ENCODE measurements around the gene C4orf50. TPM values are rescaled to one million over a fixed set of nuclear protein-coding genes. Genes with fewer than 3 reads are reported as not detected.
A peak's percentile ranks its signal among the peaks of the same experiment; 100 is the strongest.

The C4orf50 gene
- total RNA-seq, 1 experiment from 2014 or later = 0.17 TPM

DNA sequence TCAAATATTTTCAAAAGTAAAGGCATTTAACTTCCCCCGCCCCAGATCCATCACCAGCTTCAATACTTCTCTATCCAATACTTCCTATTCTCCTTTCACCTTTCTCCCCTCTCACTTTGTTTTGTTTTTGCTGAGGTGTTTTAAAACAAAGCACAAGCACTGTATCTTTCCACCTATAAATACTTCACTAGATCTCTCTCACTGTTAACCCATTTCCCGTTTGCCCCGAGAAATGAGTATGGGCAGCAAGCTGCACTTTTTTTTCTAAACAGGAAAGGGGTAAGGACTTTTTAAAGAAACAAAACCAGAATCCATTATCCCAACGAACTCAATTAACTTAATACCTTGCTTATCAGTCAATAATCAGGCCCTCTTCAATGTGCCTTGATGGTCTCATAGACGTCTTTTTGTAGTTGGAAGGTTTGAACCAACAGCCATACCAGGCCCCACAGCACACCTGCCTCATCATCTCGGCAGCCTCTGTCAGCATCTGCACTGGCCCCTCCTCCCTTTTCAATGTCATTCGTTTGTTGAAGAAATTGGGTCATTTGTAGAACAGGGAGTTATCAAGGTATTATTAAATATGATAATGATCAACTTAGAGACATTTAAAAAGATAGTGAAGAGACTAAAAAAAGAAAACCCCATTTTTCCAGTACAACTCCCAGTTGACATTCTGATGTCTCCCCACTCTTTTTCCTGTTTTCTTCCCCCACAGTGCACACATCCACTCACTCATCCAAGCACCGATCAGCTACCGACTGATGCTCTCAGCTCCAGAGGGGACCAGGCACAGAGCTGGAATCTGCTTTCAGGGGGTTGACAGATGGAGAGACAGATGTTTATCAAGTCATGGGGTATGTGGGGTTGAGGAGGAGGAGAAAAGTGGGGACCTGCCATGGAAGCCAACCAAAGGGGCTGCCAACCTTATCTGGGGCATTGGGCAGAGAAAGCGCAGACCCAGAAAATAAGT, 151.1 kb downstream of the C4orf50 start:
- no peak overlapping the region for H3K4me3 Mint-ChIP-seq
- Histone ChIP-seq H3K23me2 (ENCODE audit: insufficient read length, low read depth, low read length, poor library complexity, severe bottlenecking) (no peaks in the 10 kb centered on the region), H2BK20ac (ENCODE audit: low read depth, low read length, poor library complexity, severe bottlenecking) (no peak overlapping the region), H4K91ac (ENCODE audit: insufficient read length, low read depth, low read length) (no peak overlapping the region), H3K14ac (ENCODE audit: insufficient read depth, low read length) (no peak overlapping the region), H2AK5ac (ENCODE audit: insufficient read length, low read length) (no peak overlapping the region), H4K20me1 (ENCODE audit: control insufficient read depth, insufficient read depth, insufficient read length) (no peaks in the 10 kb centered on the region), H3K79me2 (ENCODE audit: insufficient read depth, low read length) (peaks cover 4% of the 10 kb centered on the region; the same call in 1 of the 2 replicates), H3K56ac (ENCODE audit: insufficient read length, low read depth, low read length) (no peak overlapping the region), H3K27ac (ENCODE audit: insufficient read length, low read depth, low read length) (no peak overlapping the region), H2BK15ac (ENCODE audit: low read depth, low read length) (no peak overlapping the region), H3K9me3 (ENCODE audit: control insufficient read depth, low read depth, low read length) (no peaks in the 10 kb centered on the region), H3K23ac (ENCODE audit: insufficient read length, low read depth, low read length) (no peak overlapping the region), H3K18ac (ENCODE audit: insufficient read length, low read depth, low read length) (no peak overlapping the region), H3K9ac (ENCODE audit: extremely low read depth, insufficient read length, low read length) (peak overlapping the region; percentile 5), H2BK5ac (ENCODE audit: insufficient read length, low read length) (no peak overlapping the region), H3T11ph (ENCODE audit: low read length) (no peak overlapping the region), H4K5ac (ENCODE audit: insufficient read length, low read depth, low read length) (no peak overlapping the region), H2AFZ (ENCODE audit: low read length) (no peak overlapping the region), H2BK12ac (ENCODE audit: insufficient read length, low read depth, low read length) (no peak overlapping the region), H4K8ac (replicated peaks; ENCODE audit: insufficient read length, low read depth, low read length) (no peak overlapping the region), H3K4me2 (ENCODE audit: insufficient read depth, insufficient read length, low read length) (no peak overlapping the region), H3K79me1 (ENCODE audit: insufficient read depth, low read depth, low read length, poor library complexity, severe bottlenecking) (no peaks in the 10 kb centered on the region), H3K4me1 (ENCODE audit: insufficient read depth, low read length) (no peaks in the 10 kb centered on the region; the same call in 1 of the 2 replicates), H3K4ac (ENCODE audit: low read depth, low read length) (no peak overlapping the region), H2BK120ac (ENCODE audit: low read depth, low read length, poor library complexity, severe bottlenecking) (no peak overlapping the region), H3K27me3 (ENCODE audit: insufficient read depth, low read length) (no peaks in the 10 kb centered on the region)
- TF ChIP-seq, protein P1, sequence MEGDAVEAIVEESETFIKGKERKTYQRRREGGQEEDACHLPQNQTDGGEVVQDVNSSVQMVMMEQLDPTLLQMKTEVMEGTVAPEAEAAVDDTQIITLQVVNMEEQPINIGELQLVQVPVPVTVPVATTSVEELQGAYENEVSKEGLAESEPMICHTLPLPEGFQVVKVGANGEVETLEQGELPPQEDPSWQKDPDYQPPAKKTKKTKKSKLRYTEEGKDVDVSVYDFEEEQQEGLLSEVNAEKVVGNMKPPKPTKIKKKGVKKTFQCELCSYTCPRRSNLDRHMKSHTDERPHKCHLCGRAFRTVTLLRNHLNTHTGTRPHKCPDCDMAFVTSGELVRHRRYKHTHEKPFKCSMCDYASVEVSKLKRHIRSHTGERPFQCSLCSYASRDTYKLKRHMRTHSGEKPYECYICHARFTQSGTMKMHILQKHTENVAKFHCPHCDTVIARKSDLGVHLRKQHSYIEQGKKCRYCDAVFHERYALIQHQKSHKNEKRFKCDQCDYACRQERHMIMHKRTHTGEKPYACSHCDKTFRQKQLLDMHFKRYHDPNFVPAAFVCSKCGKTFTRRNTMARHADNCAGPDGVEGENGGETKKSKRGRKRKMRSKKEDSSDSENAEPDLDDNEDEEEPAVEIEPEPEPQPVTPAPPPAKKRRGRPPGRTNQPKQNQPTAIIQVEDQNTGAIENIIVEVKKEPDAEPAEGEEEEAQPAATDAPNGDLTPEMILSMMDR (conservative IDR thresholded peaks at IDR 0.05) = no peak
- no peak for DNase-seq
- H3K9me3 Mint-ChIP-seq = no peaks in the 10 kb centered on the region
- peaks cover 10 to 40% (median 17%) of the 10 kb centered on the region in 3 experiments; a peak in 5 of 7 replicates for H3K36me3 Mint-ChIP-seq (ENCODE audit: insufficient read depth in 1 of 3, low read depth in 3 of 3)
- H3K4me1 Mint-ChIP-seq = peaks cover 13 to 16% of the 10 kb centered on the region in 2 experiments
- H3K27ac Mint-ChIP-seq = peak overlapping the region in 1 of 3 experiments; percentile 11; a peak in 3 of 7 replicates
- no peaks in the 10 kb centered on the region for H3K27me3 Mint-ChIP-seq (ENCODE audit: low read depth)
- no CpG with 5 or more reads among the region's 10 CpGs for WGBS (ENCODE audit: extremely low coverage, insufficient read length, low lambda C conversion rate)

Data from H9 (cell line).